ENCODE measurements around the gene EIF2AK3.

DNA sequence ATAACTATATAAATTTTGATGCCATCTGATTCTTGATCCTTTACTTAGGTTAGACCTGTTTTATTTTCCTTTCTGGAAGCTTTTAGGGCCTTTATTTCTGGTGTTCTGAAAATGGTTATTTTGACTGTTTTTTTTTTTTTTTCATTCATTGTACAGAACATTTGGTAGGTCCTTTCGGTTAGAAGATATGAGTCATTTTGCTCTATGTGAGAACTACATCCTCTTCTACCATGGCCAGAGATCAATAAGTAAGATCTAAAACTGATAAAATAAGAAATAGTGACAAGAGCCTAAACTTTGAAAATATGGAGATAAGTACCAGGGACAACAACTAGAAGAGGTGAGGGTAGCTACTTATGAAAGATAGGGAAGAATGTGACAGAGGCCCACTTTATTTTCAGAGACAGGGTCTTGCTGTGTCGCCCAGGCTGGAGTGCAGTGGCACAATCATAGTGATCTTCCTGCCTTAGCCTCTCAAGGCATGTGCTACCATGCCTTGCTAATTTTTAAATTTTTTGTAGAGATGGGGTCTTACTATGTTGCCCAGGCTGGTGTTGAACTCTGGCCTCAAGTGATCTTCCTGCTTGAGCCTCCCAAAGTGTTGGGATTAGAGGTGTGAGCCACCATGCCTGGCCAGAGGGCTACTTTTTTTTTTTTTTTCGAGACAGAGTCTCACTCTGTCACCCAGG, 66.5 kb downstream of the EIF2AK3 start:
- TF ChIP-seq, protein P1, sequence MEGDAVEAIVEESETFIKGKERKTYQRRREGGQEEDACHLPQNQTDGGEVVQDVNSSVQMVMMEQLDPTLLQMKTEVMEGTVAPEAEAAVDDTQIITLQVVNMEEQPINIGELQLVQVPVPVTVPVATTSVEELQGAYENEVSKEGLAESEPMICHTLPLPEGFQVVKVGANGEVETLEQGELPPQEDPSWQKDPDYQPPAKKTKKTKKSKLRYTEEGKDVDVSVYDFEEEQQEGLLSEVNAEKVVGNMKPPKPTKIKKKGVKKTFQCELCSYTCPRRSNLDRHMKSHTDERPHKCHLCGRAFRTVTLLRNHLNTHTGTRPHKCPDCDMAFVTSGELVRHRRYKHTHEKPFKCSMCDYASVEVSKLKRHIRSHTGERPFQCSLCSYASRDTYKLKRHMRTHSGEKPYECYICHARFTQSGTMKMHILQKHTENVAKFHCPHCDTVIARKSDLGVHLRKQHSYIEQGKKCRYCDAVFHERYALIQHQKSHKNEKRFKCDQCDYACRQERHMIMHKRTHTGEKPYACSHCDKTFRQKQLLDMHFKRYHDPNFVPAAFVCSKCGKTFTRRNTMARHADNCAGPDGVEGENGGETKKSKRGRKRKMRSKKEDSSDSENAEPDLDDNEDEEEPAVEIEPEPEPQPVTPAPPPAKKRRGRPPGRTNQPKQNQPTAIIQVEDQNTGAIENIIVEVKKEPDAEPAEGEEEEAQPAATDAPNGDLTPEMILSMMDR (tag by site-specific recombination; IDR thresholded peaks at IDR 0.05) = no peak
- TF ChIP-seq ZNF140 (tag by site-specific recombination; IDR thresholded peaks at IDR 0.05) (no peak), GLIS2 (tag by site-specific recombination; IDR thresholded peaks at IDR 0.05) (no peak), ZNF23 (tag by site-specific recombination; IDR thresholded peaks at IDR 0.05; ENCODE audit: borderline replicate concordance) (no peak)
